H1 (cell line): ENCODE measurements around the gene POLR2L. TPM values are rescaled to one million over a fixed set of nuclear protein-coding genes. Genes with fewer than 3 reads are reported as not detected.

ENCODE experiments used
- CTCF ChIA-PET: fragments of 300-600 bp; sonication (Branson Sonifier 250); formaldehyde crosslinking; loops from one replicate; lab custom pipeline; 2021; ENCODE audit not compliant: partially characterized antibody; lab: Charles Lee
- POLR2A ChIA-PET: fragments of 300-600 bp; sonication (Branson Sonifier 250); formaldehyde crosslinking; loops from one replicate; lab custom pipeline; 2021; ENCODE audit warnings: inconsistent platforms; ENCODE audit not compliant: partially characterized antibody; lab: Charles Lee
- DNase-seq, 2 experiments: peaks; one replicate each; pipeline versions ENCODE4 v3.0.0 to v3.0.0-alpha.2; 2010 to 2022; ENCODE audit warnings: low spot score in 2 of 2, low read depth in 1 of 2, mixed read lengths in 1 of 2
- FAIRE-seq: peaks from 2 replicates; lab custom pipeline; 2011; peaks lifted over from hg19 to GRCh38; lab: Jason Lieb, UNC
- H2AFZ ChIP-seq: 2 replicates; pipeline ENCODE4 v1.8.1; 2012; ENCODE audit warnings: low read length, inconsistent platforms
- H2AK5ac ChIP-seq: 2 replicates; pipeline ENCODE4 v1.6.1; 2013; ENCODE audit warnings: low read depth, low read length
- H2BK120ac ChIP-seq: replicated peaks from 2 replicates; pipeline ENCODE3; 2013; ENCODE audit warnings: low read depth, low read length, inconsistent platforms
- H2BK12ac ChIP-seq: 2 replicates; pipeline ENCODE4 v1.6.1; 2013; ENCODE audit warnings: low read depth, low read length
- H2BK15ac ChIP-seq: 2 replicates; pipeline ENCODE4 v1.6.1; 2013; ENCODE audit warnings: low read length
- H2BK20ac ChIP-seq: 2 replicates; pipeline ENCODE4 v1.6.1; 2013; ENCODE audit warnings: low read length
- H2BK5ac ChIP-seq: 2 replicates; pipeline ENCODE4 v1.6.1; 2013; ENCODE audit warnings: low read depth, low read length
- H3K14ac ChIP-seq: 2 replicates; pipeline ENCODE4 v1.6.1; 2013; ENCODE audit warnings: inconsistent platforms; ENCODE audit not compliant: insufficient read length
- H3K18ac ChIP-seq: 2 replicates; pipeline ENCODE4 v1.6.1; 2013; ENCODE audit warnings: low read length; ENCODE audit errors: extremely low read depth
- H3K23ac ChIP-seq: 2 replicates; pipeline ENCODE4 v1.6.1; 2013; ENCODE audit warnings: inconsistent platforms; ENCODE audit not compliant: insufficient read length
- H3K23me2 ChIP-seq: 2 replicates; pipeline ENCODE4 v1.6.1; 2013; ENCODE audit warnings: low read depth, low read length
- H3K27ac ChIP-seq: 2 replicates; pipeline ENCODE4 v1.6.1; 2011; ENCODE audit warnings: low read depth, low read length, inconsistent platforms
- H3K27me3 ChIP-seq, 4 experiments: replicated peaks in 1 of 4; 1 replicate in 1 of 4; 2 replicates in 3 of 4; pipeline versions ENCODE4 v1.6.1 to v1.8.1; 2011 to 2013; ENCODE audit warnings: low read length in 3 of 4, mild to moderate bottlenecking in 3 of 4, inconsistent platforms in 2 of 4, mixed read lengths in 2 of 4, moderate library complexity in 1 of 4; ENCODE audit not compliant: control insufficient read depth in 3 of 4, insufficient read depth in 3 of 4; ENCODE audit errors: extremely low read depth in 1 of 4
- H3K36me3 ChIP-seq, 4 experiments: 2 replicates each; pipeline versions ENCODE4 v1.6.1 to v1.8.1; 2011 to 2013; ENCODE audit warnings: mild to moderate bottlenecking in 4 of 4, low read length in 3 of 4, moderate library complexity in 2 of 4, control low read depth in 1 of 4, inconsistent platforms in 1 of 4; ENCODE audit not compliant: insufficient read depth in 4 of 4, control insufficient read depth in 2 of 4
- H3K4ac ChIP-seq: replicated peaks from 2 replicates; pipeline ENCODE3; 2013; ENCODE audit warnings: low read length, low read depth, mixed read lengths, inconsistent platforms; ENCODE audit not compliant: insufficient read length
- H3K4me1 ChIP-seq, 4 experiments: replicated peaks in 1 of 4; 1 replicate in 1 of 4; 2 replicates in 3 of 4; pipeline versions ENCODE4 v1.6.1 to v1.8.1; 2011 to 2013; ENCODE audit warnings: low read length in 3 of 4, inconsistent platforms in 2 of 4, mixed read lengths in 1 of 4; ENCODE audit not compliant: insufficient read depth in 4 of 4, control insufficient read depth in 3 of 4
- H3K4me2 ChIP-seq, 2 experiments: 2 replicates each; pipeline versions ENCODE4 v1.6.1 to v1.8.1; 2011 to 2013; ENCODE audit warnings: low read depth in 2 of 2, low read length in 2 of 2, control low read depth in 1 of 2, inconsistent platforms in 1 of 2, mild to moderate bottlenecking in 1 of 2; ENCODE audit not compliant: insufficient read depth in 1 of 2
- H3K4me3 ChIP-seq, 4 experiments: fragments of 200-600, 300-600 bp in 1 of 4; sonication (generic), shearing (Covaris generic), sonication (Bioruptor Twin) in 1 of 4; 2 replicates each; pipeline versions ENCODE4 v1.5.1 to v1.8.1; 2011 to 2016; ENCODE audit warnings: low read length in 4 of 4, low read depth in 3 of 4, control low read depth in 2 of 4, inconsistent platforms in 2 of 4, mild to moderate bottlenecking in 2 of 4, mixed read lengths in 1 of 4, moderate library complexity in 1 of 4; ENCODE audit not compliant: insufficient read depth in 2 of 4; ENCODE audit errors: extremely low read depth in 1 of 4
- H3K56ac ChIP-seq: replicated peaks from 2 replicates; pipeline ENCODE3; 2013; ENCODE audit warnings: low read depth, mild to moderate bottlenecking, mixed read lengths, low read length, inconsistent platforms; ENCODE audit not compliant: insufficient read length
- H3K79me1 ChIP-seq: 2 replicates; pipeline ENCODE4 v1.6.1; 2013; ENCODE audit warnings: low read depth, low read length, control low read depth
- H3K79me2 ChIP-seq, 2 experiments: 2 replicates each; pipeline versions ENCODE4 v1.6.1 to v1.8.1; 2012 to 2013; ENCODE audit warnings: low read length in 2 of 2, mild to moderate bottlenecking in 2 of 2, inconsistent platforms in 1 of 2; ENCODE audit not compliant: insufficient read depth in 2 of 2, control insufficient read depth in 1 of 2
- H3K9ac ChIP-seq, 4 experiments: replicated peaks in 1 of 4; 1 replicate in 1 of 4; 2 replicates in 3 of 4; pipeline versions ENCODE4 v1.6.1 to v1.8.1; 2011 to 2013; ENCODE audit warnings: low read depth in 3 of 4, low read length in 3 of 4, control low read depth in 2 of 4, mild to moderate bottlenecking in 2 of 4, moderate library complexity in 2 of 4, inconsistent platforms in 1 of 4; ENCODE audit errors: extremely low read depth in 1 of 4
- H3K9me3 ChIP-seq, 2 experiments: 2 replicates each; pipeline versions ENCODE4 v1.6.1 to v1.8.1; 2012 to 2013; ENCODE audit warnings: mild to moderate bottlenecking in 2 of 2, moderate library complexity in 2 of 2, control low read depth in 1 of 2, inconsistent platforms in 1 of 2, low read depth in 1 of 2, low read length in 1 of 2, mixed read lengths in 1 of 2; ENCODE audit not compliant: insufficient read depth in 2 of 2
- H4K20me1 ChIP-seq, 2 experiments: replicated peaks in 1 of 2; 2 replicates each; pipeline versions ENCODE3 to v1.8.1; 2011 to 2013; ENCODE audit warnings: inconsistent platforms in 2 of 2, low read length in 2 of 2, mild to moderate bottlenecking in 1 of 2; ENCODE audit not compliant: insufficient read depth in 2 of 2, control insufficient read depth in 1 of 2
- H4K5ac ChIP-seq: 2 replicates; pipeline ENCODE4 v1.6.1; 2013; ENCODE audit warnings: low read length, low read depth, mixed read lengths, inconsistent platforms; ENCODE audit not compliant: insufficient read length
- H4K8ac ChIP-seq: 2 replicates; pipeline ENCODE4 v1.8.0; 2013; ENCODE audit warnings: mild to moderate bottlenecking, moderate library complexity, low read length, inconsistent platforms; ENCODE audit not compliant: insufficient read depth; ENCODE audit errors: extremely low read depth
- H4K91ac ChIP-seq: replicated peaks from 2 replicates; pipeline ENCODE3; 2013; ENCODE audit warnings: low read length, mixed read lengths, inconsistent platforms; ENCODE audit not compliant: insufficient read length
- BACH1 ChIP-seq: IDR thresholded peaks from 2 replicates; pipeline ENCODE4 v1.6.1; 2012; ENCODE audit warnings: low read length, improper control_type of control experiment
- EGR1 ChIP-seq: IDR thresholded peaks from 2 replicates; pipeline ENCODE4 v1.6.1; 2011; ENCODE audit warnings: low read depth, low read length, borderline replicate concordance
- FOSL1 ChIP-seq: IDR thresholded peaks from 2 replicates; pipeline ENCODE4 v1.6.1; 2011; ENCODE audit warnings: mild to moderate bottlenecking, low read depth, low read length, moderate library complexity; ENCODE audit not compliant: insufficient read depth
- JUND ChIP-seq: IDR thresholded peaks from 2 replicates; pipeline ENCODE4 v1.6.1; 2011; ENCODE audit warnings: mild to moderate bottlenecking, improper control_type of control experiment, low read length
- YY1 ChIP-seq: IDR thresholded peaks from 2 replicates; pipeline ENCODE4 v1.6.1; 2011; ENCODE audit warnings: low read depth, mild to moderate bottlenecking, low read length
- ZNF274 ChIP-seq: IDR thresholded peaks from 2 replicates; pipeline ENCODE4 v1.7.0; 2012; ENCODE audit warnings: low read length, borderline replicate concordance; ENCODE audit errors: extremely low read depth
- WGBS, 2 experiments: shearing (Covaris generic) in 1 of 2; methylation state at CpG; one replicate each; pipeline versions ENCODE4 v1.1.6 to v1.1.7; 2013 to 2015; ENCODE audit warnings: low lambda C conversion rate in 2 of 2, mixed read lengths in 2 of 2, inconsistent platforms in 1 of 2, low coverage in 1 of 2, missing lambda C conversion rate in 1 of 2; ENCODE audit not compliant: insufficient replicate concordance in 2 of 2, insufficient coverage in 1 of 2, insufficient read length in 1 of 2; ENCODE audit errors: extremely low coverage in 1 of 2, missing lambda C conversion rate in 1 of 2; 5-methylcytosine and 5-hydroxymethylcytosine counted together
- polyA plus RNA-seq, 7 experiments: library from polyadenylated mRNA; depleted of rRNA in 3 of 7; stranded (reverse) in 5 of 7; unstranded in 2 of 7; fragments of >200 nt in 5 of 7; fragments of 200-250 nt in 2 of 7; gene quantifications; 1 replicate in 5 of 7; 2 replicates in 1 of 7; 4 replicates in 1 of 7; pipeline versions ENCODE4 v1.2.1 to v1.2.3, GENCODE V29; 2011 to 2013; ENCODE audit warnings: missing spikeins in 2 of 7, mixed read lengths in 2 of 7
- total RNA-seq: library from RNA; stranded (reverse); fragmentation: NEBNext Ultra II Directional; extraction: Animal tissue kit (Norgen Biotek cat#: 25700); gene quantifications from 2 replicates; pipeline ENCODE4 v1.2.1, GENCODE V29; 2021

Gene POLR2L
- total and polyA plus RNA-seq, 2 of the 8 experiments (the other 6 are each of a cell fraction or from before 2014, with no cell fraction given), result 140 to 151 TPM

- Histone ChIP-seq H3K56ac (no peak overlapping the region), H4K5ac (no peak overlapping the region), H4K20me1 (peaks cover 24 to 53% of the 10 kb centered on the region in 2 experiments), H2AFZ (no peak overlapping the region), H3K4me2 (no peak overlapping the region), H3K79me1 (peaks cover 3% of the 10 kb centered on the region), H3K4me3 (no peak overlapping the region), H3K27ac (no peak overlapping the region), H3K23me2 (peaks cover 18% of the 10 kb centered on the region; the same call in 1 of the 2 replicates), H2BK15ac (no peak overlapping the region), H3K36me3 (no peaks in the 10 kb centered on the region), H3K4ac (no peak overlapping the region), H3K23ac (no peak overlapping the region), H4K8ac (peak overlapping the region; percentile 80; the same call in 1 of the 2 replicates), H3K27me3 (peaks cover 0 to 2% (median under 1%) of the 10 kb centered on the region in 4 experiments; a peak in 3 of 7 replicates), H3K18ac (no peak overlapping the region), H2BK20ac (no peak overlapping the region), H3K9me3 (no peaks in the 10 kb centered on the region), H3K14ac (no peak overlapping the region), H4K91ac (no peak overlapping the region), H3K79me2 (no peaks in the 10 kb centered on the region; a peak in 1 of 4 replicates), H2BK12ac (no peak overlapping the region), H2AK5ac (no peak overlapping the region), H2BK5ac (no peak overlapping the region), H3K9ac (no peak overlapping the region), H2BK120ac (no peak overlapping the region), H3K4me1 (peaks cover 0 to 23% (median 18%) of the 10 kb centered on the region in 4 experiments; a peak in 6 of 7 replicates)
- no peak for DNase-seq
- CTCF ChIA-PET, result interaction anchor here (0.5 to 10.5 kb wide), 10 partner anchors 8 to 197 kb away, joined by 3 to 74 read pairs (median 4); partner anchors contain the start of gene TSPAN4
- TF ChIP-seq BACH1 (no peak), EGR1 (no peak), YY1 (no peak), JUND (no peak), FOSL1 (no peak), ZNF274 (no peak)
- 92% methylated on average over 19 of the region's 27 CpGs; no CpG with 5 or more reads in 1 of the 2 experiments for WGBS, 2 experiments
- FAIRE-seq, result no peak
- POLR2A ChIA-PET, result interaction anchor here (0.8 to 13.8 kb wide), 9 partner anchors 10 to 40 kb away, joined by 3 to 234 read pairs (median 5); partner anchors contain the start of genes CD151, POLR2L and TSPAN4
These were observed 11.5 kb upstream of the POLR2L start for GRCh38 chr11:853682-854448.
